GM18909 (cell line): ENCODE data around the gene RBCK1.

Experiments used
- ATAC-seq: cut with Tn5 transposase; IDR thresholded peaks from one replicate; pipeline ENCODE4 v1.9.1; 2021; ENCODE audit warnings: mild to moderate bottlenecking; ENCODE audit not compliant: unreplicated experiment, poor library complexity

The RBCK1 gene

DNA sequence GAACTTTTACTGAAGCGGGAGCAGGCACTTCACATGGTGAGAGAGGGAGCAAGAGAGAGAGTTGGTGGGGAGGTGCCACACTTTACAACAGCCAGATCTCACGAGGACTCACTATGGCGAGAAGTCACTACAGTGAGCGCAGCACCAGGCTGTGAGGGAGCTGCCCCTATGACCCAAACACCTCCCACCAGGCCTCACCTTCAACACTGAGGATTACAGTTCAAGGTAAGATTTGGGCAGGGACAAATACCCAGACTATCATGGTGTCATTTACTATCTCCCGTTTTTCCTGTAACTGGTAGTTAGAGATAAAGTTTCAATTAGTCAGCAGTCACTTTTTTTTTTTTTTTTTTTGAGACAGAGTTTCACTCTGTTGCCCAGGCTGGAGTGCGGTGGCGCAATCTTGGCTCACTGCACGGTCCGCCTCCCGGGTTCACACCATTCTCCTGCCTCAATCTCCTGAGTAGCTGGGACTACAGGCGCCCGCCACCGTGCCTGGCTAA lies 7.8 kb downstream of the RBCK1 start:
- ATAC-seq, result no peak

DNA sequence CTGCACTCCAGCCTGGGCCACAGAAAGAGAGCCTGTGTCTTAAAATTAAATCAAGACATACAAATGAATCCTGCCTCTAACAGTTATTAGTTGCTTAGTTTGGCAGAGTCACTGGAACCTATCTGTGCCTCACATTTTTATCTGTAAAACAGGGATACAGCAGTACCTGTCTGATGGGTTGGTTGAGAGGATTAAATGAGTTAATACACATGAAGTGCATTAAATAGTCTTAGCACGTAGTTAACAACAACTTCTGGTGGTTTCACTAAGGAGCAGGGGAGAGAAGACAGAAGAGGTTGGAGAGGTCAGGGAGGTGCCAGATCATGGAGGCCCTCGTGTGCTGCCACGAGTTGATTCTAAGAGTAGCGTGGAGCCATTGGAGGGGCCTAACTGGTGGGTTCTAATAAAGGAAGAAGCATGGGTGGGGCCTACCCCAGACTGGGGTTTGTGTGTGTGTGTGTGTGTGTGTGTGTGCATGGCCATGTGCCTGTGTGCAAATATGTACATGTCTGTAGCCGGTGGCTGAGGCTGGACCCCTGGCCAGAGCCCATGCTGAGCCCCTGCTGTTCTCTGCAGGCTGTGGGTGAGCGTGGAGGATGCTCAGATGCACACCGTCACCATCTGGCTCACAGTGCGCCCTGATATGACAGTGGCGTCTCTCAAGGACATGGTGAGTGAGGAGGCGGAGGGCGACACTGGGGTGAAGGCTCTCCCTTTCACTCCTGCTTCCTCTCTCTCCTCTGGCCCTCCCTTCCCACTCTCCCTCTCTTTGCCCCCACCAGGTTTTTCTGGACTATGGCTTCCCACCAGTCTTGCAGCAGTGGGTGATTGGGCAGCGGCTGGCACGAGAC lies 9.1 kb downstream of the RBCK1 start:
- ATAC-seq, result no peak

DNA sequence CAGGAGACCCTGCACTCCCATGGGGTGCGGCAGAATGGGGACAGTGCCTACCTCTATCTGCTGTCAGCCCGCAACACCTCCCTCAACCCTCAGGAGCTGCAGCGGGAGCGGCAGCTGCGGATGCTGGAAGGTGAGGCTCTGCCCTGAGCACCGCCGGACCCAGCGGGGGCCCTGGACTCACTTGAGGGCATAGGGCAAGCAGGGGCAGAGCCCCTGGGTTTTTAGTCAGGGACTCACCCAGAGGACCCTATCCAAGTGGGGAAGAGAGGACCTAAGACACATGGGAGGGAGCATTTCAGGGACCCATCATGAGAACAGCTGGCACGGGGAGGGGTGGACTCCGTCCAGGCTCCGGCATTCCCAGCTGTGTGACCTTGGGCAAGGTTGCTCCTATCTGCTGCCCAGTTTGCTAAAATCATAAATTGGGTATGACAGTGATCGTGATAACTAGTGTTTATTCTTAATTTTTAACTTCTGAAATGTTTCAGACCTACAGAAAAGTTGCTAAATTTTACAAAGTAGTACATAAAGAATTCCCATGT lies 9.8 kb downstream of the RBCK1 start:
- ATAC-seq, result no peak

DNA sequence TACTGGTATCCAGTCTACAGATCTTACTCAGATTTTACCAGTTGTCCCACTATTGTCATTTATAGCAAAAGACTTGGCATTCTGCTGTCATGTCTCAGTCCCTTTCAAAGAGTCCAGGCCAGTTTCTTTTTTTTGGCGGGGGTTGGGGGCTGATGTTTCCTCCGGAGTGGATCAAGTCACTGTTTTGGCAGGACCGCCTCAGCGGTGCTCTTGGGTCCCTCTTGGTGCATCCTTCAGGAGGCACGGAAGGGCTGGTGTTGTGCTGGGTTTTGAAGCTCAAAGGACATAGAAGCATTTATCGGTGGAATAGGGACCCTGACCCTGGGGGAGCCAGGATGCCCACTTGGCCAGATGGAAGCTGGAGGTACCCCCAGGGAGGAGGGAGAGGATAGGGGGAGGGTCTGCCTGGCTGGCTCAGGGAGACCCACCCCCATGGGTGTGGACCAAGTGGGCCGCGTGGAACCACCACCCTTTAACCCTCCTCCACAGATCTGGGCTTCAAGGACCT lies 10.8 kb downstream of the RBCK1 start:
- no peak for ATAC-seq

DNA sequence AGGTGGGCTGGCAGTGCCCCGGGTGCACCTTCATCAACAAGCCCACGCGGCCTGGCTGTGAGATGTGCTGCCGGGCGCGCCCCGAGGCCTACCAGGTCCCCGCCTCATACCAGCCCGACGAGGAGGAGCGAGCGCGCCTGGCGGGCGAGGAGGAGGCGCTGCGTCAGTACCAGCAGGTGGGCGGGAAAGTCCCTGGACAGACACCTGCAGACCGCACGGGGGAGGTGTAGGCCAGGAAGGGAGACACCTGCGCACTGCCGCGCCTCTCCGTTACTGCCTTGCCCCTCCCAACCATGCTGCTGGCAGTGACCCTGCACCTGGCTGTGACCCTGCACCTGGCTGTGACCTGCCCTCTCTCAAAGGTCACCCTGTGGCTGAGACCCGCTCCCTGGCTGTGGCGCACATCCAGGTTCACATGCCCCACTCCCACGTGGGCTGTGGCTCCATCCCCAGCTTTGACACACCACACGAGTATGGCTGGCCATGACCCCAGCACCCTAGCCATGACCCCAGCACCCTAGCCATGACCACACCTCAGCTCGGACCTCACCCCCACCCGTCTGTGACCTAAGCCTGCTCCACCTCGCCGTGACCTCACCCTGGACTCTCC lies 11.6 kb downstream of the RBCK1 start:
- no peak for ATAC-seq

DNA sequence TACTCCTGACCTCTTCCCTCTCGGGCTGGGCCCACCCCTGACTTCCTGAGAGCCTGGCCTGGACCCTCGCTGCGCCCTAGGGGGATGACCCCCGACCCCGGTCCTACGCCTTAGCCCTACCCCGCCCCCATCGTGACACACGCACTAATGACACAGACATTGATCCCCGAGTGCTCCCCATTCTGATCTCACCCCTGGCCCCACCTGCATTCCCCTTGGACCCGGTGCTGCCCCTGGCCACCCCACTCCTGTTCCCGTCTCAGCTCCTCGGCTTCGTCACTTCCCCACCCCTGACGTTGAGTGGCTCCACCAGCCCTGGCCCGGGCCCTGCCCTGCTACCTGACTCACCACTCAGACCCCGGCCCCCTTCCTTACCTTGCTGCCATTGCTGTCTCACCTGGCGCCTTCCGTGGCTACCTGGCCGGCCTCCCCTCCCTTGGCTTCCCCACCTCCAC lies 12.1 kb downstream of the RBCK1 start:
- no peak for ATAC-seq

DNA sequence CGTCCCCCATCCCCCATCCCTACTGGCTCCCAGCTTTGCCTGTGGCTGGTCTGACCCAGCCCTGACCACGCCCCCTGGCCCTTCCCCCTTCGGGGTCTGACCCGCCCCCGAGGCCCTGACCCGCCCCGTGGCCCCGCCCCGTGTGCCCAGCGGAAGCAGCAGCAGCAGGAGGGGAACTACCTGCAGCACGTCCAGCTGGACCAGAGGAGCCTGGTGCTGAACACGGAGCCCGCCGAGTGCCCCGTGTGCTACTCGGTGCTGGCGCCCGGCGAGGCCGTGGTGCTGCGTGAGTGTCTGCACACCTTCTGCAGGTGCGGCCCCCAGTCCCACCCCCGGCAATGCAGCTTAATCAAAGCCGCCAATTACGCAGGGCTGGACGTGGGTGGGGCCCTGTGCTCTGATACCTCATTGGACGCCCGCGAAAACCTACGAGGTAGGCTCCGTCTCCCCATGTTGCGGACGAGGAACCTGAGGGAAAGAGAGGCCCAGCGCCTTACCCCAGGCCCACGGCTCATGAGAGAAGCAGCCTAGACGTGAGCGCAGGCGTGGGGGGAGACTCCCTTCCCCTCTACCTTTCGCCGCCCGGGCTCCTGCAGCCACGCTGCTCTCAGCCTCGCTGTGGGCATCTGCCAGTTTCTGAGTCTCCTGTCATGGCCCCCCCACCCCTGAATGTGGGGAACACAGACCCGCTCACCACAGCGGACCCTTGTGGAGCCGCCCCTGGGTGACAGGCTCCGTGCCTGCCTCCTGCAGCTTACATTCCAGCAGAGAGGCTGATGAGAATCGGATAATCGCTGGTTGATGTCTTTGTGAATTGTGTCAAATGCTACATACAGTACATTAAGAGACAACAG lies 12.8 kb downstream of the RBCK1 start:
- no peak for ATAC-seq

DNA sequence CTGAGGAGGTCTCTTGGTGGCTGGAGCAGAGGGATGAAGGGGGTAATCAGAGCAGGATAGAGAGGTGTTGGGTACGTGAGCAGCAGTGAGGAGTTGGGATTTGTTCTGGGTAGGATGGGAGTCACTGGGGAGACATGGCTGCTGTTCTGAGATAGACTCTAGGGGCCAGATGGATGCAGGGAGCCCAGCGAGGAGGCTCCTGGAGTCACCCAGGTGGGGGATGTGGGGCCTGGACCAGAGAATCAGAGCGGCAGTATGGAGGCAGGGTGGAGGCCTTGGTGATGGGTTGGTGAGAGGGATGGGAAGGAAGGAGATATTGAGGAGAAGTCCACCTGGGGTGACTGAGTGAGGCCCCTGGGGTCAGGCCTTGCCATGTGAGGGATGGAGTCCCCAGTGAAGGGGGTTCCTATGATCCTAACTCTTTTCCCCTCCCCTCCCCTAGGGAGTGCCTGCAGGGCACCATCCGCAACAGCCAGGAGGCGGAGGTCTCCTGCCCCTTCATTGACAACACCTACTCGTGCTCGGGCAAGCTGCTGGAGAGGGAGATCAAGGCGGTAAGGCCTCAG lies 13.7 kb downstream of the RBCK1 start:
- no peak for ATAC-seq

DNA sequence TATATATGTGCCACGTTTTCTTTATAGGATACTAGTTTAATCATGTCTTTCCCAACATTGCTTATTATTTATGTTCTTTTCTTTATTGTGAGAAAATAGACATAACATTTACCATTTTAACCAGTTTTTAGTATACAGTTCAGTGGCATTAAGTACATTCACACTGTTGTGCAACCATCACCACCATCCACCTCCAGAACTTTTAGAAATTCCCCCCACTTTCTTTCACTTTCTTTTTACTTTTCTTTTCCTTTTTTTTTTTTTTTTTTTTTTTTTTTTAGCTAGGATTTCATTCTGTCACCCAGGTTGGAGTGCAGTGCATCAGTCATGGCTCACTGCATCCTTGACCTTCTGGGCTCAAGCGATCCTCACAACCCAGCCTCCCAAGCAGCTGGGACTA lies 18.5 kb downstream of the RBCK1 start:
- ATAC-seq, result no peak

DNA sequence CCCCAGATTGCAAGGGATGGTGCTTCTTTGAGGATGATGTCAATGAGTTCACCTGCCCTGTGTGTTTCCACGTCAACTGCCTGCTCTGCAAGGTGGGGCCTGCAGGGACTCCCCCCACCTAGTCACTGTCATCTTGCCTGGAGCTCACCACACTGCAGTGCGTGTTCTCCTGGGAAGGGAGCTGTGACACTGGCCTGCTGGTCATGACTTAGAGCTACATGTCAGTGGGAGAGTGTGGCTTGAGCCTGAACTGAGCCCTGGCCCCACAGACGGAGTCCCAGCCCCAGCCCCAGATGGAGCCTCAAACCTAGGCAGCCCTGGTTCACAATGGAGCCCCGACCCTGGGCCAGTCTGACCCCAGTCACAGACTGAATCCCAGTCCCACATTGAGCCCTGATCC lies 19.3 kb downstream of the RBCK1 start:
- ATAC-seq, result no peak

DNA sequence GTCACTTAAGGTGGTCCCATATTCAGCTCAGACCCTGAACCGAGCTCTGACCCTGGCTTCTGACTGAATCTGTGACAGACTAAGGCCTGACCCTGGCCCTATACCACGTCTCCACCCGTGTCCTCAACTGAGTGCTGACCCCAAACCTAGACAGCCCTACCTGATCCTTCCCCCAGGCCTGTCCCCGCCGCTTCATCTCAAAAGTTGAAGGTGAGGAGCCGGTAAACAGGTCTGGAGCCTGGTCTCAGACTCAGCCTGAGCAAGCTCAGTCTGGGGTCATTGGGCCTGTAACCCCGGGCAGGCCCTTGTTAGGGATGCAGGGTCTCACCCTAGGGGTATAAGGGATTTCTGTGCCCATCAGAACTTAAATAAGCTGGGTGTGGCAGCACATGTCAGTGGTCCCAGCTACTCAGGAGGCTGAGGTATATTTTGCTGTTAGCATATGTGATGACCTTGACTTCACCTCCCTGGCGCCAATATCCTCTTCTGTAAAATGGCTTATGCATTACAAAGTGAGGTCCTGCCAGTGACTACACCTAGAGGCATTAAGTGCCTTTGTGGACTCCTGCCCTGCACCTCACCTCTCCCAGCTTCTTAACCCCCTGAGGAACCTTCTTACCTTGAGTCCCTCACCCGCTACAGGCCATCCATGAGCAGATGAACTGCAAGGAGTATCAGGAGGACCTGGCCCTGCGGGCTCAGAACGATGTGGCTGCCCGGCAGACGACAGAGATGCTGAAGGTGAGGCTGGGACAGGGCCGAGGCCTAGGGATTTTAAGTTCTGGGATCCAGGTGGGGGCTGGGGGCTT lies 20.0 kb downstream of the RBCK1 start:
- no peak for ATAC-seq

DNA sequence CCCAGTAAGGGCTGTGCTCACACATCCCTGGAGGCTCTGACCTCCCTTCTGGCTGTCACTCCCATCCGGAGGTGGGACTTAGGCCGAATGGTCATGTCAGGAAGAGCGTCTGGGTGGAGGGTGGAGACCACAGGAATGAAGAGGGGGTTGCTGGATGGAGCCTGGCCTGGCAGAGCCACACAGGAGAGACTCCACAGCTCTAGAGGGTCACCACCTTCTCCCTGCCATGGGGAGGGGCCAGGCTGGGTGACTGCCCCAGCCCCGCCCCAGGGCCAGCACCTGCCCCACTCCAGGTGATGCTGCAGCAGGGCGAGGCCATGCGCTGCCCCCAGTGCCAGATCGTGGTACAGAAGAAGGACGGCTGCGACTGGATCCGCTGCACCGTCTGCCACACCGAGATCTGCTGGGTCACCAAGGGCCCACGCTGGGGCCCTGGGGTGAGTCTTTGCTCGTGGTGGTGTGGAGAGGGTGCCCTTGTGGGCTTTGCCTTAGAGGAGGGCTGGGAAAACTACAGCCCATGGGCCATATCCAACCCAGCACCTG lies 20.6 kb downstream of the RBCK1 start:
- ATAC-seq, result no peak

DNA sequence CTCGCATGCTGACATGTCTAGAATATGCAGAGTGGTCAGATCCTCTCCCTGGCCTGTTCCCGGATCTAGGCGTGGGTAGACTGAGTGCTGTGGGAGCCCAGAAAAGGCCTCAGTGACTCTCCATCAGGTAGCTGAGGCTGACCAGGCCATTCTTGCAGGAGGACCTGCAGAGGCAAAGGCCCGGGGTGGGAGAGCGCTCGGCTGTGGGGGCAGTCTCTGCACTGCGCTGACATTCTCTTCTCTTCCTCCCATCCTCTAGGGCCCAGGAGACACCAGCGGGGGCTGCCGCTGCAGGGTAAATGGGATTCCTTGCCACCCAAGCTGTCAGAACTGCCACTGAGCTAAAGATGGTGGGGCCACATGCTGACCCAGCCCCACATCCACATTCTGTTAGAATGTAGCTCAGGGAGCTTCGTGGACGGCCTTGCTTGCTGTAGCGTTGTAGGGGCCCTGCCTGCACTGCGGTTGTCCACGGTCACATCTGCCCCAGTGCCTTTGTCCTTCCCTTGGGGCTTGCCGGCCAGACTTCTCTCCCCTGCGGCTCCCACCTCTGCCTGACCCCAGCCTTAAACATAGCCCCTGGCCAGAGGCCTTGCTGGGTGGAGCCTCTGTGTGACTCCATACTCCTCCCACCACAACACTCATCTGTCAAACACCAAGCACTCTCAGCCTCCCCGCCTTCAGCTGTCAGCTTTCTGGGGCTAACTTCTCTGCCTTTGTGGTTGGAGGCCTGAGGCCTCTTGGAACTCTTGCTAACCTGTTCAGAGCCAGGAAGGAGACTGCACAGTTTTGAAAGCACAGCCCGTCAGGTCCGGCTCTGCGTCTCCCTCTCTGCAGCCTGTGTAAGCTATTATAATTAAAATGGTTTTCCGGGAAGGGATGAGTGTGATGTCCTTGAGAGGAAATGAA lies 22.2 kb downstream of the RBCK1 start:
- ATAC-seq, result no peak

DNA sequence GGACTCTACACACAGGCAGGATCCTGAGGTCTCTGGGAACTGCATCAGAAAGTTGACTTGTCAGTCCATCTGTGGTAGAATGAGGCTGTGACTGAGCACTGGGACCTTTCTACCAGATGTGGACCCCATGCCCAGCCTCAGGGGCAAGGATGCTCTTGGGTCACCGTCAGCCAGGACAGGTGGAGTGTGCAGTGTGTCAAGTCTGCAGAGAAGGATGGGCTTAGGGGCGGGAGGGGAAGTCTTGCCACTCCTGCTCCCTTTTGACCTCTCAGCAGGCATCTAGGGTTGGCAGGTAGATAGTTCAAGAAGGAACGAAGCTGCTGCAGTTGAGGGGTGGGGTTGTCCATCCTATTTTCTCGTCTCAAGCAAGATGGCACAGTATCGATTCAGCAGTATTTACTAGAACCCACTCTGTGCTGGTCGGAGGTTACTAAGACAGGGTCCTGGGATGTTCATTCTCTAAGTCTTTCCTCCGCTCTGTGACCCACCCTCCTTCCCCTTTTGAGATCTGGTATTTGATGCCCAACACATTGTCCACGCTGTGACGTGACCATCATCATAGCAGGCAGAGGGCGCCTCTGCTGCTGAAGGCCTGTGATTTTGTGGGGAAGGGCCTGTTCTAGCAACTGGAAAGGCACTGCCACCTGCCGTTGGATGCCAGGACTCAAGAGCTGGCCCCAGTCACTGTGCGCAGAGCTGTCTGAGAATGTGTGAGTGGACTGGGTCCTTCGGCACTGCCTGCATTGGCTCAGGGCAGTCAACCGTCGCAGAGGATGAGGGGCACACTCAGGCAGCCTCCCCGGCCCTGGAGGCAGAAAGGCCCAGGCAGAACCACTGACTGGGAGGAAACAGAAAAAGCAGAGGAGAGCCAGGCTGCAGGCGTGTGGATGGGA lies 23.2 kb downstream of the RBCK1 start:
- ATAC-seq, result no peak

DNA sequence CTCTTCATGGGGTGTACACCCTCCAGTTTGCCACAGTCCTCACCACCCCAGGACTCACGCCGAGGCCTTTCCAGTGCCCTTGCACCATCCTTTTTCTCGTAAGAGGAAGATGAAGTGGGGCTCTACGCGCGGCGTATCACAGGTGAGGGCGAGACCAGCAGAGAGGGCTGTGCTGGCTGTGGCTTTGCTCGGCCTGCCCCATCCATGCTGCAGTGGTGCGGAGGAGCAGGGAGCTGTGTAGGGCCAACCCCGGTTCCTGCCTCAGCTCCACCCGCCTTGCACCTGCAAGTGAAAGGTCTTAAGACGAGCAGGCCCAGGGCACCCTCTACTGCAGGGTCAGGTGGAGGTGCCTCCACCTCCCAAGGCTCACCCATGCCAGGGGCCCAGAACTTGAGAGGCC lies 24.1 kb downstream of the RBCK1 start:
- ATAC-seq, result no peak

DNA sequence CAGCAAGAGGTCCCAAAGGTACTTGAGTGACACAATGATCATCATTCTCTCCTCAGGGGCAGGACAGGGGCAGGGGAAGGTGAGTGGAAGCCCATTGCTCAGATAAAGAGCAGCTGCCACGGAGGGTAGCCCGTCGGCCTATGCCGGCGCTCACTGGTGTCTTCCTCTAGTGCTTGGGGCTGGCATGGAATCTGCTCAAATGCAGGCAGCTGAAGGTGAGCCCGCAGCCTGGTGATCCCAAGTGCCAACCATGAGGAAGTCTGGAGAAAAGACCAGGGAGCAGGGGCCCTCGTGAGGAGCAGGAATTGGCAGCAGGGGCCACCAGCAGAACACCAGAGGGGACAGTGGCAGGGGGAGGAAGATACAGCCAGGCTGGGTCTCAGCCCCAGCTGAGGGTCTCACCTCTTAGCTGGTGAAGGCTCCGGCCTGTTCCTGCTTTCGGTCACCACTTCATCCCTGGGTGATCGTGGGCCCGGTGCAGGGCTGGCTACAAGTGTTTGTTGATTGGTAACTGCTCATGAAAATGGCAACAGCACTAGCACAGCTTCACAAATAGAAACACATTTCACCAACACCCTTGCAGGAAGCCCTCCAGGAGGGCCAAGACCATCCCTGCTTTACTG lies 24.7 kb downstream of the RBCK1 start:
- ATAC-seq, result no peak
